ENCODE measurements around the gene GSE1.

DNA sequence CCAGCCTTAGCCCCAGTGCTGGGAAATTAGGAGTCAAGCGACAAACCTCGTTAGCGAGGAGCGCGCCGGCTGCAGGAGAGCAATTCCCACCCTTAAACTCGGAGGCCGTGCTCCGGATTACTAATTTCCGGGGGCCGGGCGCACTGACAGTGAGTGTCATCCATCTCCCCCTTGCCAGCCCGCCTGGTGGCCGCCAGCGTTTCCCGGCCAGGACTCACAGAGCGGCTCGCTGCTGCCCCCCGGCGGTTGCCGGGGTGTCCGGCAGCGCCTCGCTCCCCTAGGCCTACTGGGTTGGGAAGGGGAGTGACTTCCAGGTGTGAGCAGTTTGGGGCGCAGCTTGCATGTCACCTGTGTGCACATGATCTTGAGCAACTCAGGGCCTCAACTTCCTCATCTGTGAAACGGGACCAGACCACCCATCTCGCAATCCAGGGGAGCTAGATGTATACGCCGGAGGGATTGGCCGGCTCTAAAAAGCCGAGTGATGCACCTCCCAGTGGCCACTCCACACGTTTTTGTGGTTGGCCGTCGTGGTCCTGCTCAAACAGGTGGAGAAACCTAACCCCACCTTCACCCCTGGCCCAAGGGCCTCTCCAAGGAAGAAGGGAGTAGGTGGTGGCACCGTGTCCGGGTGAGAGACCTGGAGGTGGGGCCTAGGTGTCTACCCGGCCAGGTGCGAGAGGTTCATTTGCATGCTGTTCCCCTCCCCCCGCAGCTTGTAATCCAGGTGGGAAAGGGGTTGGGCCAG is 2.5 kb upstream of the GSE1 start:
- no peak for TF ChIP-seq JUNB (IDR thresholded peaks at IDR 0.05; ENCODE audit: unreplicated experiment)
- TF ChIP-seq, protein P1, sequence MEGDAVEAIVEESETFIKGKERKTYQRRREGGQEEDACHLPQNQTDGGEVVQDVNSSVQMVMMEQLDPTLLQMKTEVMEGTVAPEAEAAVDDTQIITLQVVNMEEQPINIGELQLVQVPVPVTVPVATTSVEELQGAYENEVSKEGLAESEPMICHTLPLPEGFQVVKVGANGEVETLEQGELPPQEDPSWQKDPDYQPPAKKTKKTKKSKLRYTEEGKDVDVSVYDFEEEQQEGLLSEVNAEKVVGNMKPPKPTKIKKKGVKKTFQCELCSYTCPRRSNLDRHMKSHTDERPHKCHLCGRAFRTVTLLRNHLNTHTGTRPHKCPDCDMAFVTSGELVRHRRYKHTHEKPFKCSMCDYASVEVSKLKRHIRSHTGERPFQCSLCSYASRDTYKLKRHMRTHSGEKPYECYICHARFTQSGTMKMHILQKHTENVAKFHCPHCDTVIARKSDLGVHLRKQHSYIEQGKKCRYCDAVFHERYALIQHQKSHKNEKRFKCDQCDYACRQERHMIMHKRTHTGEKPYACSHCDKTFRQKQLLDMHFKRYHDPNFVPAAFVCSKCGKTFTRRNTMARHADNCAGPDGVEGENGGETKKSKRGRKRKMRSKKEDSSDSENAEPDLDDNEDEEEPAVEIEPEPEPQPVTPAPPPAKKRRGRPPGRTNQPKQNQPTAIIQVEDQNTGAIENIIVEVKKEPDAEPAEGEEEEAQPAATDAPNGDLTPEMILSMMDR (conservative IDR thresholded peaks at IDR 0.05; ENCODE audit: low read depth in 2 of 2): peak; percentile 80 to 96
